ENCODE data around the gene PRR19.

Gene PRR19

GRCh38 chr19:42351079-42351735 lies 49.3 kb downstream of the PRR19 start:
- no peak overlapping the region for H3K4me2 ChIP-seq (ENCODE audit: low read length)
- H3F3A ChIP-seq (ENCODE audit: insufficient read depth, low read length) = no peaks in the 10 kb centered on the region
- H3K36me3 ChIP-seq (ENCODE audit: insufficient read depth, low read length) = no peaks in the 10 kb centered on the region
- H3K4me1 ChIP-seq (ENCODE audit: insufficient read depth, low read length, severe bottlenecking) = peaks cover 6% of the 10 kb centered on the region
- H3K9me2 ChIP-seq (ENCODE audit: low read depth, low read length) = no peaks in the 10 kb centered on the region
- no peak overlapping the region for H3K4me3 ChIP-seq (ENCODE audit: low read depth, low read length, poor library complexity, severe bottlenecking)
- no peaks in the 10 kb centered on the region for H3K27me3 ChIP-seq (ENCODE audit: insufficient read depth, low read length)
- H3K9ac ChIP-seq (ENCODE audit: low read length) = no peak overlapping the region
- H3K9me3 ChIP-seq (ENCODE audit: low read length) = no peaks in the 10 kb centered on the region
- no peaks in the 10 kb centered on the region for H4K20me1 ChIP-seq (ENCODE audit: insufficient read depth, low read length)
- H2AFZ ChIP-seq (ENCODE audit: low read length) = no peak overlapping the region
- no peaks in the 10 kb centered on the region for H3K79me2 ChIP-seq (ENCODE audit: insufficient read depth, low read length)
- no peak overlapping the region for H3K27ac ChIP-seq (ENCODE audit: low read depth, low read length, poor library complexity, severe bottlenecking)
- no peak for TF ChIP-seq CTCF (IDR thresholded peaks at IDR 0.05; ENCODE audit: low read length)
- TF ChIP-seq EZH2 (IDR thresholded peaks at IDR 0.05; ENCODE audit: borderline replicate concordance, low read length) = no peak

- H3K27me3 ChIP-seq (ENCODE audit: insufficient read depth, low read length) = no peaks in the 10 kb centered on the region
- no peak overlapping the region for H3K4me2 ChIP-seq (ENCODE audit: low read length)
- no peak overlapping the region for H2AFZ ChIP-seq (ENCODE audit: low read length)
- H3K4me3 ChIP-seq (ENCODE audit: low read depth, low read length, poor library complexity, severe bottlenecking) = no peak overlapping the region
- H3F3A ChIP-seq (ENCODE audit: insufficient read depth, low read length) = no peaks in the 10 kb centered on the region
- H3K9ac ChIP-seq (ENCODE audit: low read length) = no peak overlapping the region
- H3K36me3 ChIP-seq (ENCODE audit: insufficient read depth, low read length) = no peaks in the 10 kb centered on the region
- peaks cover 6% of the 10 kb centered on the region for H3K4me1 ChIP-seq (ENCODE audit: insufficient read depth, low read length, severe bottlenecking)
- no peaks in the 10 kb centered on the region for H3K9me3 ChIP-seq (ENCODE audit: low read length)
- no peaks in the 10 kb centered on the region for H4K20me1 ChIP-seq (ENCODE audit: insufficient read depth, low read length)
- H3K9me2 ChIP-seq (ENCODE audit: low read depth, low read length) = no peaks in the 10 kb centered on the region
- no peaks in the 10 kb centered on the region for H3K79me2 ChIP-seq (ENCODE audit: insufficient read depth, low read length)
- H3K27ac ChIP-seq (ENCODE audit: low read depth, low read length, poor library complexity, severe bottlenecking) = no peak overlapping the region
- no peak for TF ChIP-seq EZH2 (IDR thresholded peaks at IDR 0.05; ENCODE audit: borderline replicate concordance, low read length)
- TF ChIP-seq CTCF (IDR thresholded peaks at IDR 0.05; ENCODE audit: low read length) = no peak
Observed at GRCh38 chr19:42352301-42353259, 50.6 kb downstream of the PRR19 start.

DNA sequence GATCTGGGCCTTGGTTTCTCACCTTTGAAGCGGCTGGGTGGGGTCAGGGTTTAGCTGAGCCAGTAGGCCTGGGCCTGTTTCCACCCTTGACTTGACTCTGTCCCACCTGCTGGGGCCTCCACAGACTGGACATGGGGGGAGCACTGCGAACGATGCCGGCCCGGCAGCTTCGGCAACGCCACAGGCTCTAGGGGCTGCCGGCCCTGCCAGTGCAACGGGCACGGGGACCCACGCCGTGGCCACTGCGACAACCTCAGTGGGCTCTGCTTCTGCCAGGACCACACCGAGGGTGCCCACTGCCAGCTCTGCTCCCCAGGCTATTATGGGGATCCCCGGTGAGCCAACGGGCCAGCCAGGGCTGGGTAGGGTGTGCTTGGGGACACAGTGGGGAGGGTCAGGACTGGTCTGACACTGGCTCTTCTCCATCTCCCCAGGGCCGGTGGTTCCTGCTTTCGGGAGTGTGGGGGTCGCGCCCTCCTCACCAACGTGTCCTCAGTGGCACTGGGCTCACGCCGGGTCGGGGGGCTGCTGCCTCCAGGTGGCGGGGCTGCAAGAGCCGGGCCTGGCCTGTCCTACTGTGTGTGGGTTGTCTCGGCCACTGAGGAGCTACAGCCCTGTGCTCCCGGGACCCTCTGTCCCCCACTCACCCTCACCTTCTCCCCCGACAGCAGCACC lies 51.5 kb downstream of the PRR19 start:
- Histone ChIP-seq H3K9ac (ENCODE audit: low read length) (no peak overlapping the region), H4K20me1 (ENCODE audit: insufficient read depth, low read length) (no peaks in the 10 kb centered on the region), H3K79me2 (ENCODE audit: insufficient read depth, low read length) (no peaks in the 10 kb centered on the region), H3F3A (ENCODE audit: insufficient read depth, low read length) (no peaks in the 10 kb centered on the region), H3K4me2 (ENCODE audit: low read length) (no peak overlapping the region), H3K27me3 (ENCODE audit: insufficient read depth, low read length) (no peaks in the 10 kb centered on the region), H3K9me3 (ENCODE audit: low read length) (no peaks in the 10 kb centered on the region), H2AFZ (ENCODE audit: low read length) (no peak overlapping the region), H3K4me1 (ENCODE audit: insufficient read depth, low read length, severe bottlenecking) (peaks cover 6% of the 10 kb centered on the region), H3K36me3 (ENCODE audit: insufficient read depth, low read length) (no peaks in the 10 kb centered on the region), H3K4me3 (ENCODE audit: low read depth, low read length, poor library complexity, severe bottlenecking) (no peak overlapping the region), H3K9me2 (ENCODE audit: low read depth, low read length) (no peaks in the 10 kb centered on the region), H3K27ac (ENCODE audit: low read depth, low read length, poor library complexity, severe bottlenecking) (no peak overlapping the region)
- TF ChIP-seq EZH2 (IDR thresholded peaks at IDR 0.05; ENCODE audit: borderline replicate concordance, low read length) (no peak), CTCF (IDR thresholded peaks at IDR 0.05; ENCODE audit: low read length) (no peak)
